ENCODE data around the gene CFAP97D2.
"Not testable (repeated sequence)": the region's sequence is repeated elsewhere in the genome, so short reads cannot be mapped to it uniquely, and the experiment has no call there.

Gene CFAP97D2

GRCh38 chr13:114194853-114195252 is 15.8 kb downstream of the CFAP97D2 start:
- no peak for TF ChIP-seq ZNF274 (IDR thresholded peaks at IDR 0.05; ENCODE audit: low read depth, low read length)
- H3K4me3 ChIP-seq (ENCODE audit: low read length) = no peak overlapping the region

- TF ChIP-seq ZNF274 (IDR thresholded peaks at IDR 0.05; ENCODE audit: low read depth, low read length) = no peak
- no peak overlapping the region for H3K4me3 ChIP-seq (ENCODE audit: low read length)
These were observed 17.6 kb downstream of the CFAP97D2 start for GRCh38 chr13:114196629-114197028.

GRCh38 chr13:114198556-114198955 is 19.5 kb downstream of the CFAP97D2 start:
- no peak overlapping the region; the same call in 1 of the 2 replicates for H3K4me3 ChIP-seq (ENCODE audit: low read length)
- no peak for TF ChIP-seq ZNF274 (IDR thresholded peaks at IDR 0.05; ENCODE audit: low read depth, low read length)

- H3K4me3 ChIP-seq (ENCODE audit: low read length) = not testable (repeated sequence)
These were observed 20.5 kb downstream of the CFAP97D2 start for GRCh38 chr13:114199526-114199925.

GRCh38 chr13:114199954-114200353 is 20.9 kb downstream of the CFAP97D2 start:
- no peak for TF ChIP-seq ZNF274 (IDR thresholded peaks at IDR 0.05; ENCODE audit: low read depth, low read length)
- no peak overlapping the region for H3K4me3 ChIP-seq (ENCODE audit: low read length)

GRCh38 chr13:114200399-114200911 is 21.4 kb downstream of the CFAP97D2 start:
- H3K4me3 ChIP-seq (ENCODE audit: low read length) = no peak overlapping the region
- no peak for TF ChIP-seq ZNF274 (IDR thresholded peaks at IDR 0.05; ENCODE audit: low read depth, low read length)

GRCh38 chr13:114202581-114202980 is 23.5 kb downstream of the CFAP97D2 start:
- H3K4me3 ChIP-seq (ENCODE audit: low read length) = no peak overlapping the region
- TF ChIP-seq ZNF274 (IDR thresholded peaks at IDR 0.05; ENCODE audit: low read depth, low read length) = no peak

- H3K4me3 ChIP-seq (ENCODE audit: low read length) = no peak overlapping the region
- TF ChIP-seq ZNF274 (IDR thresholded peaks at IDR 0.05; ENCODE audit: low read depth, low read length) = no peak
These were observed 24.5 kb downstream of the CFAP97D2 start for GRCh38 chr13:114203536-114203935.

- H3K4me3 ChIP-seq (ENCODE audit: low read length) = no peak overlapping the region
- TF ChIP-seq ZNF274 (IDR thresholded peaks at IDR 0.05; ENCODE audit: low read depth, low read length) = no peak
These were observed 25.8 kb downstream of the CFAP97D2 start for GRCh38 chr13:114204894-114205293.

GRCh38 chr13:114208134-114208533 is 29.1 kb downstream of the CFAP97D2 start:
- no peak overlapping the region for H3K4me3 ChIP-seq (ENCODE audit: low read length)

GRCh38 chr13:114211446-114212157 is 32.5 kb downstream of the CFAP97D2 start:
- no peak overlapping the region for H3K4me3 ChIP-seq (ENCODE audit: low read length)
- TF ChIP-seq ZNF274 (IDR thresholded peaks at IDR 0.05; ENCODE audit: low read depth, low read length) = no peak

More at GRCh38 chr13:114208134-114208533, 29.1 kb downstream of the CFAP97D2 start:
- TF ChIP-seq ZNF274 (IDR thresholded peaks at IDR 0.05; ENCODE audit: low read depth, low read length) = no peak

GRCh38 chr13:114212158-114212495 is 33.1 kb downstream of the CFAP97D2 start:
- TF ChIP-seq ZNF274 (IDR thresholded peaks at IDR 0.05; ENCODE audit: low read depth, low read length) = no peak

GRCh38 chr13:114213980-114214379 is 34.9 kb downstream of the CFAP97D2 start:
- TF ChIP-seq ZNF274 (IDR thresholded peaks at IDR 0.05; ENCODE audit: low read depth, low read length) = no peak
- H3K4me3 ChIP-seq (ENCODE audit: low read length) = no peak overlapping the region

More at GRCh38 chr13:114212158-114212495, 33.1 kb downstream of the CFAP97D2 start:
- no peak overlapping the region for H3K4me3 ChIP-seq (ENCODE audit: low read length)

GRCh38 chr13:114219392-114219791 is 40.3 kb downstream of the CFAP97D2 start:
- H3K4me3 ChIP-seq (ENCODE audit: low read length) = no peak overlapping the region
- no peak for TF ChIP-seq ZNF274 (IDR thresholded peaks at IDR 0.05; ENCODE audit: low read depth, low read length)

GRCh38 chr13:114222461-114222968 is 43.5 kb downstream of the CFAP97D2 start:
- TF ChIP-seq ZNF274 (IDR thresholded peaks at IDR 0.05; ENCODE audit: low read depth, low read length) = no peak
- H3K4me3 ChIP-seq (ENCODE audit: low read length) = no peak overlapping the region
